B cell (primary cell): Measurements from ENCODE around the gene JUND. TPM values are rescaled to one million over a fixed set of nuclear protein-coding genes. Genes with fewer than 3 reads are reported as not detected.
A peak's percentile ranks its signal among the peaks of the same experiment; 100 is the strongest.

Source experiments
- ATAC-seq: fragments of 200-7000 bp; cut with Tn5 transposase; one replicate; pipeline ENCODE4 v1.10.0; 2021; ENCODE audit warnings: low read depth, mild to moderate bottlenecking, moderate number of reproducible peaks, moderate library complexity
- CTCF ChIA-PET: fragments of 350-600 bp; sonication (Branson Sonifier 250); formaldehyde crosslinking; loops from one replicate; lab custom pipeline; 2021; ENCODE audit warnings: antibody characterized with exemption, inconsistent platforms; lab: Charles Lee
- POLR2A ChIA-PET: fragments of 350-600 bp; sonication (Branson Sonifier 250); formaldehyde crosslinking; loops from one replicate; lab custom pipeline; 2021; ENCODE audit warnings: antibody characterized with exemption; lab: Charles Lee
- DNase-seq: peaks from one replicate; pipeline ENCODE4 v3.0.0; 2013
- H2AFZ ChIP-seq: 2 replicates; pipeline ENCODE4 v1.6.1; 2012; ENCODE audit warnings: mild to moderate bottlenecking, low read depth, low read length; ENCODE audit not compliant: insufficient read depth, poor library complexity, severe bottlenecking
- H3K27ac ChIP-seq, 2 donors: 1 replicate in 1 of 2; 2 replicates in 1 of 2; pipeline ENCODE4 v1.5.1; 2012 to 2013; ENCODE audit warnings: low read length in 2 of 2, mild to moderate bottlenecking in 2 of 2, moderate library complexity in 1 of 2
- H3K27me3 ChIP-seq, 4 experiments: fragments of 200-600 bp in 1 of 4; sonication (generic) in 1 of 4; replicated peaks in 1 of 4; 1 replicate in 2 of 4; 2 replicates in 2 of 4; pipeline versions ENCODE4 v1.6.1 to v1.7.0; 2013 to 2016; ENCODE audit warnings: low read length in 3 of 4, mild to moderate bottlenecking in 2 of 4, mixed read lengths in 1 of 4, moderate library complexity in 1 of 4; ENCODE audit not compliant: insufficient read depth in 4 of 4, control insufficient read depth in 3 of 4; ENCODE audit errors: control extremely low read depth in 1 of 4
- H3K36me3 ChIP-seq, 2 experiments: replicated peaks in 1 of 2; 1 replicate in 1 of 2; 2 replicates in 1 of 2; pipeline versions ENCODE4 v1.6.1 to v1.7.1; 2013; ENCODE audit warnings: low read length in 1 of 2; ENCODE audit not compliant: insufficient read depth in 2 of 2, control insufficient read depth in 1 of 2; ENCODE audit errors: control extremely low read depth in 1 of 2, extremely low read depth in 1 of 2
- H3K4me1 ChIP-seq, 2 donors: fragments of 200-600 bp in 1 of 2; sonication (generic) in 1 of 2; 1 replicate in 1 of 2; 2 replicates in 1 of 2; pipeline versions ENCODE4 v1.5.1 to v1.6.1; 2013 to 2017; ENCODE audit warnings: low read length in 2 of 2; ENCODE audit not compliant: control insufficient read depth in 2 of 2, insufficient read depth in 2 of 2
- H3K4me2 ChIP-seq: replicated peaks from 2 replicates; pipeline ENCODE3; 2012; ENCODE audit warnings: mild to moderate bottlenecking, low read depth, low read length; ENCODE audit not compliant: poor library complexity, severe bottlenecking
- H3K4me3 ChIP-seq, 5 experiments: fragments of 200-600 bp in 1 of 5; sonication (generic) in 1 of 5; 1 replicate in 3 of 5; 2 replicates in 2 of 5; pipeline versions ENCODE4 v1.5.1 to v1.7.0; 2011 to 2016; ENCODE audit warnings: low read length in 4 of 5, mild to moderate bottlenecking in 4 of 5, low read depth in 2 of 5, control low read depth in 1 of 5, moderate library complexity in 1 of 5; ENCODE audit not compliant: insufficient read depth in 1 of 5; ENCODE audit errors: control extremely low read depth in 1 of 5, extremely low read depth in 1 of 5
- H3K79me2 ChIP-seq: fragments of 200-600 bp; sonication (generic); one replicate; pipeline ENCODE4 v1.6.0; 2016; ENCODE audit warnings: low read length; ENCODE audit not compliant: control insufficient read depth, insufficient read depth
- H3K9ac ChIP-seq: fragments of 200-600 bp; sonication (generic); 2 replicates; pipeline ENCODE4 v1.6.1; 2017; ENCODE audit warnings: mild to moderate bottlenecking, low read length, moderate library complexity
- H3K9me3 ChIP-seq, 3 donors: one replicate each; pipeline versions ENCODE4 v1.6.1 to v1.7.1; 2013; ENCODE audit warnings: low read length in 2 of 3; ENCODE audit not compliant: control insufficient read depth in 2 of 3, insufficient read depth in 1 of 3; ENCODE audit errors: control extremely low read depth in 1 of 3
- H4K20me1 ChIP-seq: 2 replicates; pipeline ENCODE4 v1.6.0; 2012; ENCODE audit warnings: mild to moderate bottlenecking, low read length; ENCODE audit not compliant: insufficient read depth, control insufficient read depth, poor library complexity, severe bottlenecking
- H3K27ac Mint-ChIP-seq: one replicate; pipeline ENCODE4 v1.8.0; 2021; ENCODE audit warnings: mixed read lengths
- H3K27me3 Mint-ChIP-seq: one replicate; pipeline ENCODE4 v1.8.0; 2021; ENCODE audit warnings: mixed read lengths
- H3K4me1 Mint-ChIP-seq: one replicate; pipeline ENCODE4 v1.8.0; 2021; ENCODE audit warnings: mixed read lengths
- H3K4me3 Mint-ChIP-seq: one replicate; pipeline ENCODE4 v1.8.0; 2021; ENCODE audit warnings: mixed read lengths
- H3K9me3 Mint-ChIP-seq: one replicate; pipeline ENCODE4 v1.8.0; 2022; ENCODE audit warnings: mixed read lengths; ENCODE audit not compliant: insufficient read depth
- CTCF ChIP-seq: fragments of 200-600 bp; IDR thresholded peaks from one replicate; pipeline ENCODE4 v1.8.0; 2022; ENCODE audit warnings: antibody characterized with exemption, mild to moderate bottlenecking
- EZH2 ChIP-seq: IDR thresholded peaks from 2 replicates; pipeline ENCODE4 v1.6.1; 2012; ENCODE audit warnings: borderline replicate concordance, low read depth, mild to moderate bottlenecking, moderate library complexity, low read length; ENCODE audit not compliant: insufficient read depth, poor library complexity, severe bottlenecking
- WGBS: methylation state at CpG from one replicate; pipeline ENCODE4 v1.1.5; 2013; ENCODE audit warnings: missing lambda C conversion rate; ENCODE audit not compliant: insufficient coverage; 5-methylcytosine and 5-hydroxymethylcytosine counted together
- intact Hi-C: fragments of 100-400 bp; cut with micrococcal nuclease; formaldehyde crosslinking; loops from one replicate; pipeline ENCODE4 v1.10.0; 2022
- polyA plus RNA-seq: library from polyadenylated mRNA; depleted of rRNA; stranded (reverse); fragments of >200 nt; gene quantifications from 2 replicates; pipeline ENCODE4 v1.2.3, GENCODE V29; 2012
- total RNA-seq, 2 donors: library from RNA; stranded (reverse); fragments of 120-200 nt in 1 of 2; gene quantifications; 1 replicate in 1 of 2; 2 replicates in 1 of 2; pipeline versions ENCODE4 v1.2.3 to v1.2.4, GENCODE V29; 2013 to 2022

Gene JUND
- total and polyA plus RNA-seq, 2 donors (not counting 1 experiment from before 2014, with no cell fraction given): 628 to 5,593 TPM

GRCh38 chr19:18292462-18292809 is 11.0 kb upstream of the JUND start:
- intact Hi-C loops: loop anchor here (5.0 kb wide), 1 partner anchor 270 kb away; no protein-coding TSS in a partner anchor
- no peaks in the 10 kb centered on the region for H4K20me1 ChIP-seq
- peak overlapping the region; percentile 100 for H3K27ac ChIP-seq
- POLR2A ChIA-PET: interaction anchor here (0.6 to 6.6 kb wide), 19 partner anchors 11 to 1158 kb away, joined by 3 to 318 read pairs (median 6); partner anchors contain the start of genes JUND, LSM4 and PLVAP
- H2AFZ ChIP-seq: peak overlapping the region; percentile 42
- no peak for TF ChIP-seq CTCF
- TF ChIP-seq EZH2: no peak
- CTCF ChIA-PET: interaction anchor here (0.6 to 6.5 kb wide), 10 partner anchors 9 to 36 kb away, joined by 3 to 138 read pairs (median 5); partner anchors contain the start of genes JUND and LSM4
- H3K27me3 ChIP-seq: no peaks in the 10 kb centered on the region
- peaks cover 60% of the 10 kb centered on the region for H3K4me1 Mint-ChIP-seq
- H3K4me1 ChIP-seq: peaks cover 48 to 68% of the 10 kb centered on the region in 2 donors
- H3K4me3 Mint-ChIP-seq: peak overlapping the region; percentile 82
- no peaks in the 10 kb centered on the region for H3K9me3 Mint-ChIP-seq
- H3K36me3 ChIP-seq: no peaks in the 10 kb centered on the region
- H3K4me2 ChIP-seq: peak overlapping the region; percentile 99
- H3K27me3 Mint-ChIP-seq: no peaks in the 10 kb centered on the region
- no peak for ATAC-seq
- H3K79me2 ChIP-seq: peaks cover 5% of the 10 kb centered on the region
- H3K4me3 ChIP-seq: peak overlapping the region; percentile 48 to 99 (median 90)
- peak overlapping the region; percentile 100 for H3K9ac ChIP-seq
- under 1% methylated on average over 13 of the region's 20 CpGs for WGBS
- peak overlapping the region; percentile 93 for H3K27ac Mint-ChIP-seq
- no peaks in the 10 kb centered on the region for H3K9me3 ChIP-seq
- no peak for DNase-seq
